Activated naive CD4-positive, alpha-beta T cell treated with anti-CD3 and anti-CD28 coated beads for 36 hours (primary cell): Measurements from ENCODE around the gene BID. TPM values are rescaled to one million over a fixed set of nuclear protein-coding genes. Genes with fewer than 3 reads are reported as not detected.

Experiments
- CTCF ChIA-PET: fragments of 350-600 bp; sonication (Branson Sonifier 250); formaldehyde crosslinking; loops from one replicate; lab custom pipeline; 2021; ENCODE audit warnings: antibody characterized with exemption; lab: Charles Lee
- DNase-seq: peaks from one replicate; pipeline ENCODE4 v3.0.0-alpha.2; 2020
- H3K27ac Mint-ChIP-seq: one replicate; pipeline ENCODE4 v1.8.0; 2021; ENCODE audit warnings: mild to moderate bottlenecking, mixed read lengths
- H3K27me3 Mint-ChIP-seq: one replicate; pipeline ENCODE4 v1.8.0; 2021; ENCODE audit warnings: low read depth, mixed read lengths
- H3K36me3 Mint-ChIP-seq: one replicate; pipeline ENCODE4 v1.8.0; 2021; ENCODE audit warnings: low read depth, mixed read lengths
- H3K4me1 Mint-ChIP-seq: one replicate; pipeline ENCODE4 v1.8.0; 2021; ENCODE audit warnings: low read depth, mixed read lengths
- H3K4me3 Mint-ChIP-seq: one replicate; pipeline ENCODE4 v1.8.0; 2021; ENCODE audit warnings: mild to moderate bottlenecking, moderate library complexity, mixed read lengths
- H3K9me3 Mint-ChIP-seq: one replicate; pipeline ENCODE4 v1.8.0; 2021; ENCODE audit warnings: mixed read lengths
- intact Hi-C: fragments of 100-400 bp; cut with micrococcal nuclease; formaldehyde crosslinking; loops from one replicate; pipeline ENCODE4 v1.15.1; 2023
- total RNA-seq, 2 experiments: library from RNA; stranded (reverse); gene quantifications; one replicate each; pipeline ENCODE4 v1.2.3, GENCODE V29; 2021

Gene BID
- total RNA-seq, 2 experiments from 2014 or later = 53.0 to 63.7 TPM

DNA sequence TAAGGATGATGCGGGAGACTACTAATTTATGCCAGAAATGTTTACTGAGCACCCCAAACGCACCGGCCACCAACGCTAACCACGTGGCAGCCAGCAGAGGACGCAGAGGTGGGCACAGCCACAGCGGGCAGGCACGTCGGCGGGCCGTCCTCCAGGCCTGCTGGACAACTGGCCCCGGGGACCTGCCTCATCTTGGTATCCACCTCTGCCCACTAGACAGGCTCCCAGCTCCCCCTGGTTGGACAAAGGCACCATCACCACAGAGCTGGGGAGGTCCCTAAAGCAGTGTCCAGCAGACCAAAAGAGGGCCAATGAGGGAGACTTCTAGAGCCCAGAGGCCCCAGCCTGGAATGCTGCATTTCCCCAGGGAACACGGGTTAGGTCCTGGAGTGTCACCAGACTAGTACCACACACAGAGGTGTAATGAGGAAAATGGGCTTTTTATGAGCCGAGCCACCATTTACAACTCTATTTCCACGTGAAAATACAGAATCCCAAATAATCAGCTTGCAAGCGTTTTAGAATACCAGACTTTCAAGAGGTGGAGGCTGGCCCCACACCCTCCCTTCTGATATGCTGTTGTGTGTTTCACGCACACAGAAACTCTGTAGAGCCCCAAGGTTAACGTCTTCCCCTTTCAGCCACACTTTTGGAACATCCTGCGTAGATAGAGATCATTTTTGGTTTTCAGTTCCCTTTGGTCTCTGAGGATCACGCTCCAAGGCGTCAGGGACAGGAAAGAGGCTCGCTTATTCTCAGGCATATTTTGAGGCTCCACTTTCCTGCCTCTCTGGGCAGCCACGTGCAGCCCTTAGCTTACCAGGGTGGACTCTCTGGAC, 23.7 kb upstream of the BID start:
- CTCF ChIA-PET = interaction anchor here (1.6 kb wide), 1 partner anchor 13 kb away, joined by 5 read pairs; no protein-coding TSS in a partner anchor
- no peak overlapping the region for H3K27ac Mint-ChIP-seq
- intact Hi-C loops = no loop called here
- no peaks in the 10 kb centered on the region for H3K36me3 Mint-ChIP-seq
- no peak for DNase-seq
- no peak overlapping the region for H3K4me3 Mint-ChIP-seq
- peaks cover 4% of the 10 kb centered on the region for H3K4me1 Mint-ChIP-seq
- H3K27me3 Mint-ChIP-seq = no peaks in the 10 kb centered on the region
- no peaks in the 10 kb centered on the region for H3K9me3 Mint-ChIP-seq

GRCh38 chr22:17796695-17797094, 22.4 kb upstream of the BID start:
- Mint-ChIP-seq H3K4me1 (peaks cover 4% of the 10 kb centered on the region), H3K36me3 (no peaks in the 10 kb centered on the region), H3K27me3 (no peaks in the 10 kb centered on the region), H3K9me3 (no peaks in the 10 kb centered on the region), H3K27ac (no peak overlapping the region), H3K4me3 (no peak overlapping the region)
- intact Hi-C loops = no loop called here
- DNase-seq = no peak
- CTCF ChIA-PET = interaction anchor here (1.6 kb wide), 1 partner anchor 12 kb away, joined by 5 read pairs; no protein-coding TSS in a partner anchor

- CTCF ChIA-PET = interaction anchor here (1.6 to 1.8 kb wide), 2 partner anchors 11 to 55 kb away, joined by 3 to 5 read pairs; no protein-coding TSS in a partner anchor
- peaks cover 4% of the 10 kb centered on the region for H3K4me1 Mint-ChIP-seq
- H3K9me3 Mint-ChIP-seq = no peaks in the 10 kb centered on the region
- no peaks in the 10 kb centered on the region for H3K36me3 Mint-ChIP-seq
- no peak overlapping the region for H3K4me3 Mint-ChIP-seq
- no peak overlapping the region for H3K27ac Mint-ChIP-seq
- DNase-seq = no peak
- intact Hi-C loops = no loop called here
- no peaks in the 10 kb centered on the region for H3K27me3 Mint-ChIP-seq
These were observed 21.6 kb upstream of the BID start for GRCh38 chr22:17795661-17796548.

- H3K36me3 Mint-ChIP-seq = no peaks in the 10 kb centered on the region
- no peaks in the 10 kb centered on the region for H3K27me3 Mint-ChIP-seq
- H3K4me1 Mint-ChIP-seq = peaks cover 4% of the 10 kb centered on the region
- no peaks in the 10 kb centered on the region for H3K9me3 Mint-ChIP-seq
- DNase-seq = no peak
- intact Hi-C loops = no loop called here
- no peak overlapping the region for H3K27ac Mint-ChIP-seq
- no peak overlapping the region for H3K4me3 Mint-ChIP-seq
- CTCF ChIA-PET = interaction anchor here (1.8 kb wide), 1 partner anchor 54 kb away, joined by 3 read pairs; no protein-coding TSS in a partner anchor
These were observed 20.7 kb upstream of the BID start for GRCh38 chr22:17794726-17795542.

DNA sequence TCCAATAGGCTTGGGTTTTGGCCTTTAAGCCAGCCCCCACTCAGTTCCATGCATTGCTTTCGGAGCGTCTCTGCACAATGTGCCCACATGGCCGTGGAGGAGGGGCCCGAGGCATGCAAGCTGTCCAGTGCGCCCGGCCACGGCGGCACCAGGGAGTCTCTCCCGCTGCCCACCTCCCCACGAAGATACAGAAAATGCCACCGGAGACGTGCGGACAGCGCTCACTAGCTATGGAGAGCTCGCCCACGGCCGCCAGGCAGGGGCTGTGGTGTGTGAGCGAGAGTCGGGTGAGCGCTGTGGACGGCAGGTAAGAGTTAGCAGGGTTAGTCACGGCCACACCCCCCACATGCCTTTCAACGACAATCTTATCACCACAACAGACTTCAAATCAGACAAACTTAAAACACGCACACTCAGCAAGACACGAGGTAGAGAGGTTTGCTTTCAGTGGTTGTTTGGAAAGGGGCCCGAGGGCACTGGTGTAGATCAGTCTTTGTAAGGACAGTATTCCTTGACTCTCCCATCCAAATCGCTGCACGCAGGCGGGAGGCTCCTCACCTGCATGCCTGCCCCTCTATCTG, 18.7 kb upstream of the BID start:
- CTCF ChIA-PET = no interaction called here
- intact Hi-C loops = no loop called here
- no peaks in the 10 kb centered on the region for H3K9me3 Mint-ChIP-seq
- no peaks in the 10 kb centered on the region for H3K36me3 Mint-ChIP-seq
- H3K4me1 Mint-ChIP-seq = peaks cover under 1% of the 10 kb centered on the region
- no peak overlapping the region for H3K27ac Mint-ChIP-seq
- no peak overlapping the region for H3K4me3 Mint-ChIP-seq
- DNase-seq = no peak
- no peaks in the 10 kb centered on the region for H3K27me3 Mint-ChIP-seq

- Mint-ChIP-seq H3K9me3 (no peaks in the 10 kb centered on the region), H3K4me1 (no peaks in the 10 kb centered on the region), H3K4me3 (no peak overlapping the region), H3K36me3 (no peaks in the 10 kb centered on the region), H3K27ac (no peak overlapping the region), H3K27me3 (no peaks in the 10 kb centered on the region)
- DNase-seq = no peak
- intact Hi-C loops = no loop called here
- CTCF ChIA-PET = no interaction called here
These were observed 18.0 kb upstream of the BID start for GRCh38 chr22:17792299-17792698.

DNA sequence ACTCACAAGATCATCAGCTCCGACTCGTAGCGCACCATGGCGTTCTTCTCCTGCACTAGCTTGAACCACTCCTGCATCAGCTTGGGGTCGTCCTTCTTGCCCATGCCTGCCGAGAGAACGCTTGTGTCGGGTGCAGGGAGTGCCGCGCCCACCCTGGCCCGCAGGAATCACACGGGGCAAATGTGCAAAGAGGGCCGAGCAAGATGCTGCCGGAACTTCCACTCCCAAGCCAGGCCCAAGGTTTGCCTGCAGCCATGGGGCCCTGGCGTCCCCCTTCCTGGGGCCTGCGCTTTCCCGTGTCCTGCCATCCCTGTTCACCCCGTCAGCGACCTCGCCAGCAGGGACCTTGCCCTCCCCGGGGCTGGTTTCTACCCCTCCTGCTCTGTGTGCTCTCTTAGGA, 16.9 kb upstream of the BID start:
- H3K27me3 Mint-ChIP-seq = no peaks in the 10 kb centered on the region
- DNase-seq = no peak
- intact Hi-C loops = no loop called here
- H3K36me3 Mint-ChIP-seq = no peaks in the 10 kb centered on the region
- no peak overlapping the region for H3K27ac Mint-ChIP-seq
- H3K4me1 Mint-ChIP-seq = no peaks in the 10 kb centered on the region
- CTCF ChIA-PET = no interaction called here
- H3K9me3 Mint-ChIP-seq = no peaks in the 10 kb centered on the region
- no peak overlapping the region for H3K4me3 Mint-ChIP-seq

GRCh38 chr22:17789379-17790200, 15.3 kb upstream of the BID start:
- H3K9me3 Mint-ChIP-seq = no peaks in the 10 kb centered on the region
- CTCF ChIA-PET = interaction anchor here (1.9 kb wide), 1 partner anchor 287 kb away, joined by 4 read pairs; no protein-coding TSS in a partner anchor
- intact Hi-C loops = loop anchor here (10.0 kb wide), 1 partner anchor 235 kb away; no protein-coding TSS in a partner anchor

DNA sequence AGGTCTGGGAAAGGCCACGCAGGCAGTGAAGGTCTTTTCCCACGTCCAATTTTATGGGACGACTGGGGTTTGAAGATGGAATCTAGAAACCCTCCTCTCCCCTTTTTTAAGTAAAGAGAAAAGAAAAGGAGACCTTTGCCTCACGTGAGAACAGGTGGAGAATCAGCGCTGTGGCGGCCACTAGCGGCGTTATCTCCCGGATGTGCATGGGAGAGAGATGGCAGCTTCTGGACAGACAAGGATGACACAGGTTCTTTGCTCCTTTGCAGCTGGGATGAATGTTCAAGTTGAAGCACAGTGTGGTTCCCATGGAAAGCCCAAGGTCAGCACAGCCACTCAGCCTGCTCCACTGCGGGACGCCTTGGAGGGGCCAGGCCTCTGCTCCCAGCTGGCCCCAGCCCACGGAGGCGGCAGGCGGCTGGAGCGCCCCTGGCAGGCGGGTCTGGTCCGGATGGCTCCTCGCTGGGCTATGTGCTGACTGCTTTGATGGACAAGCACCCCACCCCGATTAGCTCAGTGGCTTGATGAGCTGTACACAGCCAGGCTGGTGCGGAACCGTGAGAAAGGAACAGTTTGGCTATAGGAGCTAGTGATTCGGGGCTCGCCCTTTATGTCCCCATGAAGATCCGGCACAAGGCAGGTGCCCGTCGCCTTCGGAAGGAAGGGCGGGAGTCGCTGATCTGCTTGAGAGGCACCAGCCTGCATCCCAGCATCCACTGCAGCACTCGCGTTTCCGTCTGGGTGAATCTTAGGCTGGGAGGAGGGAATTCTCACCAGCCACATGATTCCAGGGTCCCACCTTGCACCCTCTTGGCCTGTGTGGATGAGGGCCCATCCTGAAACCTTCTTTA, 14.5 kb upstream of the BID start:
- intact Hi-C loops = loop anchor here (10.0 kb wide), 1 partner anchor 234 kb away; no protein-coding TSS in a partner anchor
- CTCF ChIA-PET = interaction anchor here (0.7 to 1.9 kb wide), 2 partner anchors 46 to 288 kb away, joined by 4 to 5 read pairs; no protein-coding TSS in a partner anchor
- H3K9me3 Mint-ChIP-seq = no peaks in the 10 kb centered on the region
- no peaks in the 10 kb centered on the region for H3K4me1 Mint-ChIP-seq
- no peak for DNase-seq
- H3K4me3 Mint-ChIP-seq = no peak overlapping the region
- H3K27me3 Mint-ChIP-seq = no peaks in the 10 kb centered on the region
- no peaks in the 10 kb centered on the region for H3K36me3 Mint-ChIP-seq
- H3K27ac Mint-ChIP-seq = no peak overlapping the region

More at GRCh38 chr22:17789379-17790200, 15.3 kb upstream of the BID start:
- Mint-ChIP-seq H3K36me3 (no peaks in the 10 kb centered on the region), H3K27me3 (no peaks in the 10 kb centered on the region), H3K4me1 (no peaks in the 10 kb centered on the region), H3K27ac (no peak overlapping the region), H3K4me3 (no peak overlapping the region)
- no peak for DNase-seq

- no peaks in the 10 kb centered on the region for H3K4me1 Mint-ChIP-seq
- H3K36me3 Mint-ChIP-seq = no peaks in the 10 kb centered on the region
- H3K9me3 Mint-ChIP-seq = no peaks in the 10 kb centered on the region
- intact Hi-C loops = loop anchor here (10.0 kb wide), 1 partner anchor 233 kb away; no protein-coding TSS in a partner anchor
- DNase-seq = no peak
- CTCF ChIA-PET = interaction anchor here (0.7 to 9.6 kb wide), 4 partner anchors 45 to 289 kb away, joined by 4 to 112 read pairs (median 6); no protein-coding TSS in a partner anchor
- H3K27me3 Mint-ChIP-seq = no peaks in the 10 kb centered on the region
- no peak overlapping the region for H3K27ac Mint-ChIP-seq
- no peak overlapping the region for H3K4me3 Mint-ChIP-seq
These were observed 13.6 kb upstream of the BID start for GRCh38 chr22:17787716-17788330.
